A204.1 (cell line): Measurements from ENCODE around the gene ENO1.

Experiments
- FAIRE-seq: peaks from 2 replicates; lab custom pipeline; 2012; peaks lifted over from hg19 to GRCh38; lab: Jason Lieb, UNC

ENO1 gene

GRCh38 chr1:8870616-8871538, 7.6 kb downstream of the ENO1 start:
- no peak for FAIRE-seq

GRCh38 chr1:8870103-8870502, 8.4 kb downstream of the ENO1 start:
- no peak for FAIRE-seq

GRCh38 chr1:8867878-8868567, 10.5 kb downstream of the ENO1 start:
- FAIRE-seq, result no peak

GRCh38 chr1:8866792-8867415, 11.6 kb downstream of the ENO1 start:
- no peak for FAIRE-seq

- no peak for FAIRE-seq
These were observed 12.2 kb downstream of the ENO1 start for GRCh38 chr1:8866173-8866791.

GRCh38 chr1:8864713-8865344, 13.7 kb downstream of the ENO1 start:
- no peak for FAIRE-seq

- no peak for FAIRE-seq
These were observed 14.7 kb downstream of the ENO1 start for GRCh38 chr1:8863794-8864233.

- FAIRE-seq, result no peak
These were observed 15.3 kb downstream of the ENO1 start for GRCh38 chr1:8863138-8863537.

- FAIRE-seq, result no peak
These were observed 16.0 kb downstream of the ENO1 start for GRCh38 chr1:8862528-8862927.

GRCh38 chr1:8860738-8861516, 17.6 kb downstream of the ENO1 start:
- no peak for FAIRE-seq

GRCh38 chr1:8858888-8859706, 19.4 kb downstream of the ENO1 start:
- FAIRE-seq, result peak; percentile 37

GRCh38 chr1:8858112-8858668, 20.3 kb downstream of the ENO1 start:
- FAIRE-seq, result no peak

GRCh38 chr1:8856689-8857412, 21.6 kb downstream of the ENO1 start:
- no peak for FAIRE-seq

GRCh38 chr1:8854240-8854639, 24.2 kb downstream of the ENO1 start:
- no peak for FAIRE-seq

- FAIRE-seq, result no peak
These were observed 27.4 kb downstream of the ENO1 start for GRCh38 chr1:8851060-8851459.

- FAIRE-seq, result no peak
These were observed 29.7 kb downstream of the ENO1 start for GRCh38 chr1:8848663-8849386.

- FAIRE-seq, result no peak
These were observed 30.5 kb downstream of the ENO1 start for GRCh38 chr1:8847990-8848389.

GRCh38 chr1:8846263-8846662, 32.2 kb downstream of the ENO1 start:
- FAIRE-seq, result no peak
